Keratinocyte (primary cell): ENCODE results near the gene SASH1. TPM values are rescaled to one million over a fixed set of nuclear protein-coding genes. Genes with fewer than 3 reads are reported as not detected.

Experiments
- DNase-seq: peaks from one replicate; pipeline ENCODE4 v3.0.0-alpha.2; 2011; ENCODE audit warnings: low read depth, missing footprints, low spot score
- FAIRE-seq: peaks from 2 replicates; lab custom pipeline; 2011; peaks lifted over from hg19 to GRCh38; lab: Jason Lieb, UNC
- H2AFZ ChIP-seq: 2 replicates; pipeline ENCODE4 v1.6.0; 2012; ENCODE audit warnings: low read length, control low read depth, inconsistent platforms; ENCODE audit not compliant: control insufficient read depth
- H3K27ac ChIP-seq: 2 replicates; pipeline ENCODE4 v1.5.1; 2011; ENCODE audit warnings: low read length; ENCODE audit not compliant: control insufficient read depth, insufficient read depth
- H3K27me3 ChIP-seq: 3 replicates; pipeline ENCODE4 v1.6.0; 2011; ENCODE audit warnings: low read length; ENCODE audit not compliant: control insufficient read depth, insufficient read depth; ENCODE audit errors: extremely low read depth
- H3K36me3 ChIP-seq, 2 experiments: 2 replicates in 1 of 2; 3 replicates in 1 of 2; pipeline ENCODE4 v1.5.1; 2011; ENCODE audit warnings: low read length in 2 of 2, mild to moderate bottlenecking in 1 of 2; ENCODE audit not compliant: control insufficient read depth in 2 of 2, insufficient read depth in 2 of 2; ENCODE audit errors: extremely low read depth in 1 of 2
- H3K4me1 ChIP-seq: 3 replicates; pipeline ENCODE4 v1.5.1; 2011; ENCODE audit warnings: low read length; ENCODE audit not compliant: control insufficient read depth, insufficient read depth; ENCODE audit errors: extremely low read depth
- H3K4me2 ChIP-seq: 3 replicates; pipeline ENCODE4 v1.6.0; 2011; ENCODE audit warnings: low read depth, low read length; ENCODE audit not compliant: control insufficient read depth, insufficient read depth; ENCODE audit errors: extremely low read depth
- H3K4me3 ChIP-seq, 3 experiments: fragments of 200-600 bp in 1 of 3; sonication (generic) in 1 of 3; 2 replicates in 2 of 3; 3 replicates in 1 of 3; pipeline ENCODE4 v1.5.1; 2011 to 2016; ENCODE audit warnings: low read length in 3 of 3, mild to moderate bottlenecking in 3 of 3, control low read depth in 2 of 3, inconsistent platforms in 1 of 3, low read depth in 1 of 3, mixed read lengths in 1 of 3, mixed run types in 1 of 3, moderate library complexity in 1 of 3; ENCODE audit not compliant: control insufficient read depth in 2 of 3, insufficient read depth in 2 of 3; ENCODE audit errors: extremely low read depth in 1 of 3
- H3K79me2 ChIP-seq: 2 replicates; pipeline ENCODE4 v1.6.0; 2012; ENCODE audit warnings: low read length; ENCODE audit not compliant: control insufficient read depth, insufficient read depth
- H3K9ac ChIP-seq: 3 replicates; pipeline ENCODE4 v1.6.0; 2011; ENCODE audit warnings: low read length; ENCODE audit not compliant: control insufficient read depth, insufficient read depth; ENCODE audit errors: extremely low read depth
- H3K9me1 ChIP-seq: 3 replicates; pipeline ENCODE4 v1.6.0; 2011; ENCODE audit warnings: low read length; ENCODE audit not compliant: control insufficient read depth, insufficient read depth; ENCODE audit errors: extremely low read depth
- H3K9me3 ChIP-seq: 2 replicates; pipeline ENCODE4 v1.5.1; 2012; ENCODE audit warnings: low read depth, low read length; ENCODE audit not compliant: control insufficient read depth
- H4K20me1 ChIP-seq: 3 replicates; pipeline ENCODE4 v1.6.0; 2011; ENCODE audit warnings: low read length; ENCODE audit not compliant: control insufficient read depth, insufficient read depth; ENCODE audit errors: extremely low read depth
- CTCF ChIP-seq, 3 experiments: IDR thresholded peaks in 1 of 3; conservative IDR thresholded peaks in 1 of 3; optimal IDR thresholded peaks in 1 of 3; 2 replicates in 2 of 3; 3 replicates in 1 of 3; pipeline versions ENCODE3 to v1.5.1; 2011; ENCODE audit warnings: low read length in 3 of 3, mild to moderate bottlenecking in 3 of 3, moderate library complexity in 2 of 3, control low read depth in 1 of 3, inconsistent platforms in 1 of 3; ENCODE audit not compliant: insufficient read depth in 2 of 3; ENCODE audit errors: extremely low read depth in 1 of 3
- EZH2 ChIP-seq: IDR thresholded peaks from one replicate; pipeline ENCODE4 v1.6.1; 2012; ENCODE audit warnings: inconsistent platforms, mild to moderate bottlenecking, low read length, moderate library complexity
- dilution Hi-C: fragments of 300-500 bp; cut with MboI; formaldehyde crosslinking; loops from one replicate; pipeline ENCODE4 v1.7.0; 2020; ENCODE audit warnings: low sequenced_read_pairs; ENCODE audit not compliant: extremely low pct_ligation_motif_present
- polyA plus RNA-seq, 5 experiments: library from polyadenylated mRNA; depleted of rRNA in 3 of 5; stranded (reverse) in 3 of 5; stranded (forward) in 1 of 5; unstranded in 1 of 5; fragments of >200 nt; gene quantifications; 1 replicate in 1 of 5; 2 replicates in 3 of 5; 3 replicates in 1 of 5; pipeline versions ENCODE4 v1.2.1 to v1.2.3, GENCODE V29; 2011 to 2012; ENCODE audit warnings: missing spikeins in 2 of 5, low read depth in 1 of 5, low replicate concordance in 1 of 5

Gene SASH1
- polyA plus RNA-seq, 1 donor (not counting 4 experiments of a cell fraction or from before 2014, with no cell fraction given) = 4.4 TPM

- Histone ChIP-seq H3K79me2 (no peaks in the 10 kb centered on the region), H3K27me3 (peaks cover 6% of the 10 kb centered on the region), H4K20me1 (no peaks in the 10 kb centered on the region), H3K9me3 (no peaks in the 10 kb centered on the region), H3K4me2 (peak overlapping the region; percentile 17), H3K9ac (no peak overlapping the region), H3K4me1 (peaks cover 11% of the 10 kb centered on the region), H3K9me1 (no peaks in the 10 kb centered on the region), H2AFZ (peak overlapping the region; percentile 30), H3K36me3 (no peaks in the 10 kb centered on the region), H3K27ac (no peak overlapping the region), H3K4me3 (no peak overlapping the region)
- peak in 1 of 3 experiments; percentile 2 for TF ChIP-seq CTCF (optimal IDR thresholded peaks at IDR 0.05 in 1 of 3, IDR thresholded peaks at IDR 0.05 in 1 of 3, conservative IDR thresholded peaks at IDR 0.05 in 1 of 3; ENCODE audit: extremely low read depth in 1 of 3, insufficient read depth in 2 of 3, low read length in 3 of 3)
- TF ChIP-seq EZH2 = no peak
- dilution Hi-C loops = no loop called here
- peak; percentile 84 for FAIRE-seq
- no peak for DNase-seq
Measured at GRCh38 chr6:148565930-148566663, 223.5 kb downstream of the SASH1 start.

- Histone ChIP-seq H3K9me1 (no peaks in the 10 kb centered on the region), H2AFZ (peak overlapping the region; percentile 30), H3K79me2 (no peaks in the 10 kb centered on the region), H3K27ac (no peak overlapping the region), H3K4me2 (peak overlapping the region; percentile 17), H3K36me3 (no peaks in the 10 kb centered on the region), H3K9ac (no peak overlapping the region), H4K20me1 (no peaks in the 10 kb centered on the region), H3K27me3 (peaks cover 6% of the 10 kb centered on the region), H3K4me3 (no peak overlapping the region), H3K4me1 (peaks cover 11% of the 10 kb centered on the region), H3K9me3 (no peaks in the 10 kb centered on the region)
- no peak for DNase-seq
- TF ChIP-seq EZH2 = no peak
- TF ChIP-seq CTCF (optimal IDR thresholded peaks at IDR 0.05 in 1 of 3, IDR thresholded peaks at IDR 0.05 in 1 of 3, conservative IDR thresholded peaks at IDR 0.05 in 1 of 3; ENCODE audit: extremely low read depth in 1 of 3, insufficient read depth in 2 of 3, low read length in 3 of 3) = no peak
- dilution Hi-C loops = no loop called here
- no peak for FAIRE-seq
Measured at GRCh38 chr6:148566664-148567350, 224.2 kb downstream of the SASH1 start.
